K562 (cell line): ENCODE measurements around the gene TRIOBP. TPM values are rescaled to one million over a fixed set of nuclear protein-coding genes. Genes with fewer than 3 reads are reported as not detected.
A peak's percentile ranks its signal among the peaks of the same experiment; 100 is the strongest.

Source experiments
- ATAC-seq: fragments of 200-7000 bp; cut with Tn5 transposase; 3 replicates; pipeline ENCODE4 v1.9.1; 2020; ENCODE audit warnings: moderate library complexity
- BruUV-seq: library from RNA; stranded (reverse); fragments of 400-500 nt; replicated peaks from 2 replicates; lab custom pipeline; 2021; lab: Mats Ljungman, UMichigan
- CTCF ChIA-PET: fragments of 300-600 bp; formaldehyde crosslinking; extraction: SDS; loops from one replicate; lab custom pipeline; 2021; ENCODE audit warnings: low intra/inter-chr PET ratio; lab: Yijun Ruan, JAX
- POLR2A ChIA-PET: fragments of 300-600, 350-650 bp; sonication (Branson Sonifier 250); formaldehyde crosslinking; extraction: SDS; loops from one replicate; lab custom pipeline; 2021; ENCODE audit warnings: antibody characterized with exemption, inconsistent platforms; lab: Yijun Ruan, JAX
- DNase-seq, 4 experiments: peaks; one replicate each; pipeline versions ENCODE4 v3.0.0 to v3.0.0-alpha.2; 2011 to 2018; ENCODE audit warnings: low spot score in 3 of 4, mixed read lengths in 3 of 4; ENCODE audit errors: extremely low read depth in 1 of 4
- FAIRE-seq: peaks from 2 replicates; lab custom pipeline; 2011; peaks lifted over from hg19 to GRCh38; lab: Jason Lieb, UNC
- H2AFZ ChIP-seq: 2 replicates; pipeline ENCODE4 v1.6.0; 2011; ENCODE audit warnings: low read depth, low read length, control low read depth, inconsistent platforms
- H3K27ac ChIP-seq: fragments of 200-600 bp; 3 replicates; pipeline ENCODE4 v1.8.0; 2011; ENCODE audit warnings: low read depth, mild to moderate bottlenecking, control low read depth, inconsistent platforms, low read length, moderate library complexity, mixed read lengths; ENCODE audit errors: extremely low read depth
- H3K27me3 ChIP-seq, 2 experiments: fragments of 300-600 bp in 1 of 2; 2 replicates in 1 of 2; 3 replicates in 1 of 2; pipeline versions ENCODE4 v1.6.0 to v1.8.0; 2011; ENCODE audit warnings: inconsistent platforms in 2 of 2, low read length in 2 of 2, mild to moderate bottlenecking in 1 of 2, mixed read lengths in 1 of 2, moderate library complexity in 1 of 2; ENCODE audit not compliant: control insufficient read depth in 2 of 2, insufficient read depth in 2 of 2
- H3K36me3 ChIP-seq: fragments of 300-600 bp; 3 replicates; pipeline ENCODE4 v1.8.0; 2011; ENCODE audit warnings: mild to moderate bottlenecking, low read length, inconsistent platforms; ENCODE audit not compliant: control insufficient read depth, insufficient read depth
- H3K4me1 ChIP-seq, 2 experiments: fragments of 200-600 bp in 1 of 2; replicated peaks in 1 of 2; 2 replicates in 1 of 2; 3 replicates in 1 of 2; pipeline versions ENCODE4 v1.5.1 to v1.8.0; 2011; ENCODE audit warnings: inconsistent platforms in 2 of 2, low read length in 2 of 2, mild to moderate bottlenecking in 1 of 2, mixed read lengths in 1 of 2, moderate library complexity in 1 of 2; ENCODE audit not compliant: control insufficient read depth in 2 of 2, insufficient read depth in 2 of 2
- H3K4me2 ChIP-seq: 2 replicates; pipeline ENCODE4 v1.6.1; 2011; ENCODE audit warnings: low read length, control low read depth, inconsistent platforms, mixed read lengths; ENCODE audit not compliant: insufficient read depth
- H3K4me3 ChIP-seq: fragments of 200-600 bp; sonication (generic), shearing (Covaris generic); 2 replicates; pipeline ENCODE4 v1.5.1; 2016; ENCODE audit warnings: control low read depth, inconsistent platforms
- H3K79me2 ChIP-seq: fragments of 200-600 bp; 3 replicates; pipeline ENCODE4 v1.8.0; 2011; ENCODE audit warnings: low read length, inconsistent platforms; ENCODE audit not compliant: control insufficient read depth, insufficient read depth
- H3K9ac ChIP-seq, 2 experiments: 2 replicates each; pipeline versions ENCODE4 v1.6.0 to v1.6.1; 2011; ENCODE audit warnings: low read depth in 2 of 2, low read length in 2 of 2, control low read depth in 1 of 2, inconsistent platforms in 1 of 2, mild to moderate bottlenecking in 1 of 2, mixed read lengths in 1 of 2; ENCODE audit not compliant: insufficient read depth in 1 of 2
- H3K9me1 ChIP-seq: one replicate; pipeline ENCODE4 v1.6.0; 2011; ENCODE audit warnings: inconsistent platforms, mild to moderate bottlenecking, low read length, moderate library complexity; ENCODE audit not compliant: control insufficient read depth, insufficient read depth
- H3K9me3 ChIP-seq: replicated peaks from 2 replicates; pipeline ENCODE4 v1.5.1; 2011; ENCODE audit warnings: low read depth, low read length, inconsistent platforms; ENCODE audit not compliant: control insufficient read depth, insufficient read depth
- H4K20me1 ChIP-seq: replicated peaks from 2 replicates; pipeline ENCODE4 v1.6.1; 2011; ENCODE audit warnings: low read length, inconsistent platforms, mixed read lengths; ENCODE audit not compliant: control insufficient read depth, insufficient read depth
- BRD9 ChIP-seq: fragments of 450-650 bp; IDR thresholded peaks from 2 replicates; pipeline ENCODE4 v1.6.1; 2018; ENCODE audit warnings: low read depth; ENCODE audit not compliant: partially characterized antibody
- GABPA ChIP-seq: fragments of 200-800 bp; sonication (Bioruptor generic); conservative IDR thresholded peaks from 2 replicates; pipeline ENCODE4 v1.6.1; 2016; ENCODE audit warnings: low read depth, missing genetic modification characterization, missing compliant biosample characterization
- MAZ ChIP-seq, 2 experiments: fragments of 450-650 bp in 1 of 2; sonication (generic) in 1 of 2; formaldehyde crosslinking; IDR thresholded peaks in 1 of 2; conservative IDR thresholded peaks in 1 of 2; 2 replicates each; pipeline versions ENCODE4 v1.4.0 to v1.5.0; 2020; ENCODE audit warnings: mild to moderate bottlenecking in 1 of 2, missing genetic modification reagents in 1 of 2
- NFRKB ChIP-seq: fragments of 450-650 bp; IDR thresholded peaks from 2 replicates; pipeline ENCODE4 v1.6.1; 2016; ENCODE audit warnings: low read depth
- SMAD2 ChIP-seq: fragments of 150-350 bp; IDR thresholded peaks from 2 replicates; pipeline ENCODE4 v1.6.1; 2014; ENCODE audit warnings: low read depth, mild to moderate bottlenecking, low read length
- TBP ChIP-seq: optimal IDR thresholded peaks from 2 replicates; pipeline ENCODE3; 2011; ENCODE audit warnings: low read depth, low read length, improper control_type of control experiment
- UBTF ChIP-seq, 2 experiments: IDR thresholded peaks; 2 replicates each; pipeline ENCODE4 v1.6.1; 2012; ENCODE audit warnings: improper control_type of control experiment in 2 of 2, low read depth in 2 of 2, low read length in 2 of 2, borderline replicate concordance in 1 of 2
- YY1 ChIP-seq, 3 experiments: IDR thresholded peaks; 2 replicates each; pipeline ENCODE4 v1.6.1; 2011; ENCODE audit warnings: low read length in 2 of 3, mild to moderate bottlenecking in 2 of 3, moderate library complexity in 2 of 3, borderline replicate concordance in 1 of 3, control low read depth in 1 of 3, low read depth in 1 of 3; ENCODE audit not compliant: insufficient read depth in 3 of 3, insufficient replicate concordance in 2 of 3, control insufficient read depth in 1 of 3, insufficient read length in 1 of 3; ENCODE audit errors: extremely low read depth in 1 of 3
- ZFX ChIP-seq: sonication (generic); formaldehyde crosslinking; IDR thresholded peaks from 2 replicates; pipeline ENCODE4 v1.8.0; 2022; ENCODE audit warnings: mild to moderate bottlenecking, missing genetic modification reagents, moderate library complexity
- WGBS: fragments of 100-300 bp; shearing (Covaris generic); methylation state at CpG from one replicate; pipeline ENCODE4 v1.1.6; 2016; ENCODE audit warnings: low coverage, mixed read lengths; ENCODE audit not compliant: insufficient coverage; ENCODE audit errors: missing lambda C conversion rate; 5-methylcytosine and 5-hydroxymethylcytosine counted together
- in situ Hi-C: fragments of 300-500 bp; cut with MboI; formaldehyde crosslinking; loops from 4 replicates; pipeline ENCODE4 v1.15.0; 2018; ENCODE audit warnings: inconsistent platforms, mixed read lengths
- intact Hi-C: fragments of 100-400 bp; cut with micrococcal nuclease; formaldehyde crosslinking; loops from 2 replicates; pipeline ENCODE4 v1.14.2; 2022
- polyA plus RNA-seq, 8 experiments: library from polyadenylated mRNA; depleted of rRNA in 4 of 8; stranded (reverse) in 5 of 8; unstranded in 3 of 8; fragments of >200 nt; fragmentation: Nextera tagmentation in 2 of 8; fragmentation: Illumina TruSeq in 1 of 8; extraction: Ambion mirVana in 2 of 8; extraction: Trizol in 1 of 8; gene quantifications; 2 replicates each; pipeline versions ENCODE4 v1.2.1 to v1.2.3, GENCODE V29; 2011 to 2014; ENCODE audit warnings: inconsistent platforms in 1 of 8, missing spikeins in 1 of 8
- total RNA-seq, 7 experiments: library from RNA; depleted of rRNA in 6 of 7; stranded (reverse); fragments of >200 nt in 6 of 7; fragmentation: Illumina TruSeq in 2 of 7; extraction: Trizol in 2 of 7; gene quantifications; 2 replicates each; pipeline versions ENCODE4 v1.2.1 to v1.2.3, GENCODE V29; 2011 to 2021; ENCODE audit warnings: low replicate concordance in 1 of 7

Gene TRIOBP
- total and polyA plus RNA-seq, 9 of the 15 experiments (the other 6 are each of a cell fraction or from before 2014, with no cell fraction given) = 0.24 to 13.8 (median 5.5) TPM

- TF ChIP-seq TBP = no peak
Measured at GRCh38 chr22:37745548-37746365, 48.9 kb downstream of the TRIOBP start (continued).

GRCh38 chr22:37746366-37747079 is 49.7 kb downstream of the TRIOBP start:
- Histone ChIP-seq H3K79me2 (peaks cover 21% of the 10 kb centered on the region), H3K27me3 (no peaks in the 10 kb centered on the region), H3K9ac (peak overlapping the region; percentile 90 to 97), H3K9me3 (no peaks in the 10 kb centered on the region), H3K9me1 (no peaks in the 10 kb centered on the region), H3K27ac (peak overlapping the region; percentile 87), H3K36me3 (no peaks in the 10 kb centered on the region), H4K20me1 (no peaks in the 10 kb centered on the region; the same call in 1 of the 2 replicates), H3K4me2 (peak overlapping the region; percentile 84), H3K4me1 (peaks cover 18 to 58% of the 10 kb centered on the region in 2 experiments), H2AFZ (peak overlapping the region; percentile 72; the same call in 1 of the 2 replicates), H3K4me3 (peak overlapping the region; percentile 73)
- DNase-seq (peak in 2 of 4 experiments; percentile 64 to 66), ATAC-seq (peak; percentile 27), FAIRE-seq (no peak)
- ChIA-PET POLR2A (interaction anchor here (1.0 kb wide), 1 partner anchor 17 kb away, joined by 5 read pairs; no protein-coding TSS in a partner anchor), CTCF (no interaction called here)
- in situ Hi-C loops (no loop called here), intact Hi-C loops (no loop called here)
- no TSS peak for BruUV-seq
- WGBS = 0% methylated on average over 19 of the region's 64 CpGs
- TF ChIP-seq MAZ (CRISPR knock-in tag; conservative IDR thresholded peaks at IDR 0.05 in 1 of 2, IDR thresholded peaks at IDR 0.05 in 1 of 2) (0 out of 4 replicates have a peak, but pooled peaks have one; percentile 14 to 31), ZFX (CRISPR knock-in tag) (peak; percentile 57), GABPA (tag) (peak; percentile 73), YY1 (IDR thresholded peaks at IDR 0.05; ENCODE audit: borderline replicate concordance in 1 of 3, control insufficient read depth in 1 of 3, extremely low read depth in 1 of 3, insufficient read depth in 3 of 3, insufficient read length in 1 of 3, insufficient replicate concordance in 2 of 3, low read depth in 1 of 3, low read length in 2 of 3) (peak; percentile 40 to 91 (median 79)), NFRKB (0 out of 2 replicates have a peak, but pooled peaks have one; percentile 57), BRD9 (no peak), UBTF (IDR thresholded peaks at IDR 0.05; ENCODE audit: borderline replicate concordance in 1 of 2, low read depth in 2 of 2, low read length in 2 of 2) (0 out of 4 replicates have a peak, but pooled peaks of 1 of the 2 experiments have one; percentile 30), SMAD2 (no peak)
